ENCODE results near the gene RYR2.

DNA sequence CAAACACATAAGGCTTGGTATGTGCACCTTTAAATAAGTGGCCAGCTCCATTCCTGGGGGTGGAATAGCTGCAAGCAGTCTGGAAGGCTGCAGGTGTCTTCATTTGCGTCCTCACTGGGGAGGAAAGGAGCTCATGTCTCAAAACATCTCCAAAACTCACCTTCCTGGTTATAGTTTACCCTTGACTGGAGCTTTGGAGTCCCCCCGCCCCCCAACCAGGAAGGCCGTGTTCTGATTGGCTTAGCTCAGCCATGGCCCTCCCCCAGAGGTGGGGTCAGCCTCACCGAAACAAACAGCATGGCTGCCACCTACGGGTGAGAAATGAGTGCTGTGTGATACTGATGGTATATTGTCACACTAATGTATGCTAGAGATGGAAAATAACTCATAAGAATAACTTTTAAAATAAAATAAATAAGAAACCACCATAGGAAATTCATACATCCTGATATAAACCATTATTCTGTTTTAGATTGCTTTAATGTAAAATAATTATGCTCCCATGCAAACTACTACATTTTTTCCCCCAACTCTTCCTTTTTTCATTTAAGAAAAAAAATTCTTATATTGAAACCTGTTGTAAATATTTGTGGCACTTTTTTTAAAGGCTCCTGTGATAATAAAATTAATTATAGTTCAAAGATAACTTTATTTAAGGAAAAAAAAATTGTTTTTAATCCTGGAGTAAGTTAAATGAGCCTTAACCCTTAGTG, 757.9 kb downstream of the RYR2 start:
- no peak for TF ChIP-seq EZH2 (IDR thresholded peaks at IDR 0.05; ENCODE audit: borderline replicate concordance, insufficient read depth, low read depth, low read length, poor library complexity, severe bottlenecking)
- TF ChIP-seq, protein P1, sequence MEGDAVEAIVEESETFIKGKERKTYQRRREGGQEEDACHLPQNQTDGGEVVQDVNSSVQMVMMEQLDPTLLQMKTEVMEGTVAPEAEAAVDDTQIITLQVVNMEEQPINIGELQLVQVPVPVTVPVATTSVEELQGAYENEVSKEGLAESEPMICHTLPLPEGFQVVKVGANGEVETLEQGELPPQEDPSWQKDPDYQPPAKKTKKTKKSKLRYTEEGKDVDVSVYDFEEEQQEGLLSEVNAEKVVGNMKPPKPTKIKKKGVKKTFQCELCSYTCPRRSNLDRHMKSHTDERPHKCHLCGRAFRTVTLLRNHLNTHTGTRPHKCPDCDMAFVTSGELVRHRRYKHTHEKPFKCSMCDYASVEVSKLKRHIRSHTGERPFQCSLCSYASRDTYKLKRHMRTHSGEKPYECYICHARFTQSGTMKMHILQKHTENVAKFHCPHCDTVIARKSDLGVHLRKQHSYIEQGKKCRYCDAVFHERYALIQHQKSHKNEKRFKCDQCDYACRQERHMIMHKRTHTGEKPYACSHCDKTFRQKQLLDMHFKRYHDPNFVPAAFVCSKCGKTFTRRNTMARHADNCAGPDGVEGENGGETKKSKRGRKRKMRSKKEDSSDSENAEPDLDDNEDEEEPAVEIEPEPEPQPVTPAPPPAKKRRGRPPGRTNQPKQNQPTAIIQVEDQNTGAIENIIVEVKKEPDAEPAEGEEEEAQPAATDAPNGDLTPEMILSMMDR (IDR thresholded peaks at IDR 0.05), result no peak
